GM18873 (cell line): ENCODE measurements around the gene NRG3.

Experiments used
- ATAC-seq: cut with Tn5 transposase; IDR thresholded peaks from one replicate; pipeline ENCODE4 v1.9.1; 2021; ENCODE audit warnings: mild to moderate bottlenecking, moderate library complexity, moderate number of reproducible peaks; ENCODE audit not compliant: unreplicated experiment, low FRiP score

Gene NRG3

GRCh38 chr10:82737549-82737948 lies 862.6 kb downstream of the NRG3 start:
- no peak for ATAC-seq

GRCh38 chr10:82738592-82738991 lies 863.6 kb downstream of the NRG3 start:
- no peak for ATAC-seq

GRCh38 chr10:82742478-82742877 lies 867.5 kb downstream of the NRG3 start:
- no peak for ATAC-seq

- no peak for ATAC-seq
Measured at GRCh38 chr10:82742898-82743297, 867.9 kb downstream of the NRG3 start.

- no peak for ATAC-seq
Measured at GRCh38 chr10:82750538-82750937, 875.5 kb downstream of the NRG3 start.

- no peak for ATAC-seq
Measured at GRCh38 chr10:82757397-82757796, 882.4 kb downstream of the NRG3 start.

GRCh38 chr10:82757901-82758300 lies 882.9 kb downstream of the NRG3 start:
- ATAC-seq, result no peak

GRCh38 chr10:82759050-82759449 lies 884.1 kb downstream of the NRG3 start:
- no peak for ATAC-seq

- no peak for ATAC-seq
Measured at GRCh38 chr10:82762641-82763040, 887.6 kb downstream of the NRG3 start.

GRCh38 chr10:82768040-82768439 lies 893.0 kb downstream of the NRG3 start:
- ATAC-seq, result no peak

- no peak for ATAC-seq
Measured at GRCh38 chr10:82778908-82779307, 903.9 kb downstream of the NRG3 start.

GRCh38 chr10:82796510-82796909 lies 921.5 kb downstream of the NRG3 start:
- ATAC-seq, result no peak

GRCh38 chr10:82801289-82801688 lies 926.3 kb downstream of the NRG3 start:
- no peak for ATAC-seq

- ATAC-seq, result no peak
Measured at GRCh38 chr10:82811621-82812020, 936.6 kb downstream of the NRG3 start.

- no peak for ATAC-seq
Measured at GRCh38 chr10:82813856-82814255, 938.9 kb downstream of the NRG3 start.

GRCh38 chr10:82814635-82815034 lies 939.6 kb downstream of the NRG3 start:
- no peak for ATAC-seq

GRCh38 chr10:82815680-82816079 lies 940.7 kb downstream of the NRG3 start:
- ATAC-seq, result no peak

- no peak for ATAC-seq
Measured at GRCh38 chr10:82817676-82818422, 942.9 kb downstream of the NRG3 start.

- ATAC-seq, result no peak
Measured at GRCh38 chr10:82821043-82821442, 946.0 kb downstream of the NRG3 start.

- no peak for ATAC-seq
Measured at GRCh38 chr10:82826132-82826531, 951.1 kb downstream of the NRG3 start.

- no peak for ATAC-seq
Measured at GRCh38 chr10:82827901-82828300, 952.9 kb downstream of the NRG3 start.

GRCh38 chr10:82847242-82847641 lies 972.2 kb downstream of the NRG3 start:
- no peak for ATAC-seq

GRCh38 chr10:82850191-82850590 lies 975.2 kb downstream of the NRG3 start:
- ATAC-seq, result no peak
